CD14-positive monocyte (primary cell): ENCODE data around the gene SEMA6B. TPM values are rescaled to one million over a fixed set of nuclear protein-coding genes. Genes with fewer than 3 reads are reported as not detected.
A peak's percentile ranks its signal among the peaks of the same experiment; 100 is the strongest.

Experiments
- DNase-seq, 3 donors: peaks; one replicate each; pipeline ENCODE4 v3.0.0-alpha.2; 2011 to 2022
- H2AFZ ChIP-seq: 2 replicates; pipeline ENCODE4 v1.6.0; 2012; ENCODE audit warnings: mild to moderate bottlenecking, low read depth, low read length, inconsistent platforms; ENCODE audit not compliant: insufficient read depth, poor library complexity, severe bottlenecking
- H3K27ac ChIP-seq, 2 donors: 1 replicate in 1 of 2; 2 replicates in 1 of 2; pipeline ENCODE4 v1.5.1; 2012 to 2013; ENCODE audit warnings: low read length in 2 of 2, control low read depth in 1 of 2, inconsistent platforms in 1 of 2, low read depth in 1 of 2, mild to moderate bottlenecking in 1 of 2
- H3K27me3 ChIP-seq, 2 donors: one replicate each; pipeline versions ENCODE4 v1.6.0 to v1.6.1; 2011 to 2013; ENCODE audit warnings: low read length in 2 of 2; ENCODE audit not compliant: control insufficient read depth in 2 of 2, insufficient read depth in 2 of 2
- H3K36me3 ChIP-seq, 2 donors: replicated peaks in 1 of 2; 1 replicate in 1 of 2; 2 replicates in 1 of 2; pipeline versions ENCODE4 v1.5.1 to v1.6.1; 2012 to 2013; ENCODE audit warnings: low read length in 2 of 2, control low read depth in 1 of 2, inconsistent platforms in 1 of 2, mild to moderate bottlenecking in 1 of 2; ENCODE audit not compliant: insufficient read depth in 2 of 2, control insufficient read depth in 1 of 2
- H3K4me1 ChIP-seq, 2 donors: 1 replicate in 1 of 2; 2 replicates in 1 of 2; pipeline versions ENCODE4 v1.5.1 to v1.6.1; 2012 to 2013; ENCODE audit warnings: low read length in 2 of 2, control low read depth in 1 of 2, inconsistent platforms in 1 of 2, mild to moderate bottlenecking in 1 of 2, moderate library complexity in 1 of 2; ENCODE audit not compliant: insufficient read depth in 2 of 2, control insufficient read depth in 1 of 2
- H3K4me2 ChIP-seq: replicated peaks from 2 replicates; pipeline ENCODE3; 2012; ENCODE audit warnings: low read length, moderate library complexity, mild to moderate bottlenecking; ENCODE audit not compliant: poor library complexity, severe bottlenecking; ENCODE audit errors: extremely low read depth
- H3K4me3 ChIP-seq, 3 experiments: fragments of 200-600 bp in 1 of 3; sonication (generic) in 1 of 3; replicated peaks in 1 of 3; 1 replicate in 2 of 3; 2 replicates in 1 of 3; pipeline ENCODE4 v1.5.1; 2011 to 2013; ENCODE audit warnings: low read length in 3 of 3, mild to moderate bottlenecking in 3 of 3, control low read depth in 2 of 3, low read depth in 2 of 3, inconsistent platforms in 1 of 3, moderate library complexity in 1 of 3
- H3K79me2 ChIP-seq: 2 replicates; pipeline ENCODE4 v1.6.0; 2012; ENCODE audit warnings: mild to moderate bottlenecking, control low read depth, inconsistent platforms, low read length, moderate library complexity; ENCODE audit not compliant: insufficient read depth
- H3K9ac ChIP-seq: 2 replicates; pipeline ENCODE4 v1.6.0; 2017; ENCODE audit warnings: low read length, mild to moderate bottlenecking; ENCODE audit not compliant: insufficient read depth, poor library complexity, severe bottlenecking
- H3K9me3 ChIP-seq, 2 donors: replicated peaks in 1 of 2; 1 replicate in 1 of 2; 2 replicates in 1 of 2; pipeline versions ENCODE4 v1.5.1 to v1.6.1; 2012 to 2013; ENCODE audit warnings: low read length in 2 of 2, control low read depth in 1 of 2; ENCODE audit not compliant: control insufficient read depth in 1 of 2, insufficient read depth in 1 of 2
- H4K20me1 ChIP-seq: 2 replicates; pipeline ENCODE4 v1.6.0; 2012; ENCODE audit warnings: mild to moderate bottlenecking, low read length, control low read depth, moderate library complexity; ENCODE audit not compliant: insufficient read depth
- H3K27ac Mint-ChIP-seq, 7 donors: one replicate each; pipeline ENCODE4 v1.8.0; 2020; ENCODE audit warnings: mild to moderate bottlenecking in 7 of 7, mixed read lengths in 7 of 7, moderate library complexity in 6 of 7, inconsistent platforms in 2 of 7
- H3K27me3 Mint-ChIP-seq, 3 donors: one replicate each; pipeline ENCODE4 v1.8.0; 2021 to 2022; ENCODE audit warnings: low read depth in 3 of 3, mild to moderate bottlenecking in 3 of 3, mixed read lengths in 3 of 3, moderate library complexity in 3 of 3, inconsistent platforms in 1 of 3
- H3K36me3 Mint-ChIP-seq, 2 donors: one replicate each; pipeline ENCODE4 v1.8.0; 2020; ENCODE audit warnings: mixed read lengths in 2 of 2, inconsistent platforms in 1 of 2, mild to moderate bottlenecking in 1 of 2
- H3K4me1 Mint-ChIP-seq: one replicate; pipeline ENCODE4 v1.8.0; 2020; ENCODE audit warnings: mild to moderate bottlenecking, mixed read lengths
- H3K4me3 Mint-ChIP-seq, 2 donors: one replicate each; pipeline ENCODE4 v1.8.0; 2020; ENCODE audit warnings: mild to moderate bottlenecking in 2 of 2, mixed read lengths in 2 of 2, moderate library complexity in 1 of 2
- H3K9me3 Mint-ChIP-seq, 7 donors: one replicate each; pipeline ENCODE4 v1.8.0; 2020 to 2022; ENCODE audit warnings: mixed read lengths in 7 of 7, mild to moderate bottlenecking in 6 of 7, moderate library complexity in 6 of 7, inconsistent platforms in 2 of 7
- CTCF ChIP-seq: fragments of 200-600 bp; IDR thresholded peaks from one replicate; pipeline ENCODE4 v1.8.0; 2022; ENCODE audit warnings: antibody characterized with exemption, mild to moderate bottlenecking
- WGBS: methylation state at CpG from one replicate; pipeline ENCODE4 v1.1.5; 2013; ENCODE audit warnings: missing lambda C conversion rate; ENCODE audit not compliant: insufficient coverage; 5-methylcytosine and 5-hydroxymethylcytosine counted together
- intact Hi-C, 2 donors: fragments of 100-400 bp; cut with micrococcal nuclease; formaldehyde crosslinking; loops; one replicate each; pipeline versions ENCODE4 v1.15.0 to v1.15.1; 2023
- polyA plus RNA-seq, 3 donors: library from polyadenylated mRNA; depleted of rRNA in 1 of 3; unstranded in 2 of 3; stranded (reverse) in 1 of 3; fragments of 300-500 nt in 2 of 3; fragments of >200 nt in 1 of 3; fragmentation: Illumina TruSeq in 2 of 3; gene quantifications; 1 replicate in 2 of 3; 2 replicates in 1 of 3; pipeline ENCODE4 v1.2.3, GENCODE V29; 2012 to 2021

The SEMA6B gene
- polyA plus RNA-seq, 3 donors: 0.12 to 1.6 (median 0.87) TPM

- no peak overlapping the region for H3K4me2 ChIP-seq
- H2AFZ ChIP-seq: no peak overlapping the region
- no peak for TF ChIP-seq CTCF
- intact Hi-C loops: no loop called here
- H3K4me1 Mint-ChIP-seq: peaks cover 34% of the 10 kb centered on the region
- H3K27me3 Mint-ChIP-seq: peaks cover 8 to 10% (median 8%) of the 10 kb centered on the region in 3 donors
- no peaks in the 10 kb centered on the region for H3K36me3 ChIP-seq
- H3K9me3 ChIP-seq: no peaks in the 10 kb centered on the region
- H3K4me1 ChIP-seq: peaks cover 41 to 47% of the 10 kb centered on the region in 2 donors
- H3K9ac ChIP-seq: no peak overlapping the region
- peaks cover 8% of the 10 kb centered on the region for H3K79me2 ChIP-seq
- peak overlapping the region in 2 of 7 donors; percentile 6 to 42 for H3K27ac Mint-ChIP-seq
- peaks cover 0 to 3% (median 0%) of the 10 kb centered on the region in 7 donors for H3K9me3 Mint-ChIP-seq
- H4K20me1 ChIP-seq: no peaks in the 10 kb centered on the region
- DNase-seq: no peak
- H3K27me3 ChIP-seq: peaks cover 0 to 2% of the 10 kb centered on the region in 2 donors
- no peak overlapping the region for H3K27ac ChIP-seq
- no peak overlapping the region for H3K4me3 ChIP-seq
- 93% methylated on average over 7 of the region's 9 CpGs for WGBS
- H3K4me3 Mint-ChIP-seq: no peak overlapping the region
- peaks cover 0 to 2% of the 10 kb centered on the region in 2 donors for H3K36me3 Mint-ChIP-seq
These were observed 26.1 kb downstream of the SEMA6B start for GRCh38 chr19:4533334-4533733.

GRCh38 chr19:4531562-4532165 lies 27.8 kb downstream of the SEMA6B start:
- DNase-seq: no peak
- Histone ChIP-seq H4K20me1 (no peaks in the 10 kb centered on the region), H3K79me2 (no peaks in the 10 kb centered on the region), H3K4me1 (peaks cover 26 to 30% of the 10 kb centered on the region in 2 donors), H3K9me3 (no peaks in the 10 kb centered on the region), H3K27ac (no peak overlapping the region), H3K4me2 (peak overlapping the region; percentile 21), H3K27me3 (peaks cover 0 to 2% of the 10 kb centered on the region in 2 donors), H3K36me3 (no peaks in the 10 kb centered on the region), H2AFZ (no peak overlapping the region), H3K9ac (no peak overlapping the region), H3K4me3 (no peak overlapping the region)
- Mint-ChIP-seq H3K9me3 (peaks cover 0 to 3% (median 0%) of the 10 kb centered on the region in 7 donors), H3K36me3 (no peaks in the 10 kb centered on the region), H3K27me3 (peaks cover 4 to 10% (median 8%) of the 10 kb centered on the region in 3 donors), H3K4me3 (peak overlapping the region in 1 of 2 donors; percentile 67), H3K27ac (no peak overlapping the region), H3K4me1 (peaks cover 20% of the 10 kb centered on the region)
- WGBS: 41% methylated on average over 13 of the region's 28 CpGs
- intact Hi-C loops: no loop called here
- no peak for TF ChIP-seq CTCF
